ENCODE data around the gene THOC1. TPM values are rescaled to one million over a fixed set of nuclear protein-coding genes. Genes with fewer than 3 reads are reported as not detected.

Gene THOC1, protein sequence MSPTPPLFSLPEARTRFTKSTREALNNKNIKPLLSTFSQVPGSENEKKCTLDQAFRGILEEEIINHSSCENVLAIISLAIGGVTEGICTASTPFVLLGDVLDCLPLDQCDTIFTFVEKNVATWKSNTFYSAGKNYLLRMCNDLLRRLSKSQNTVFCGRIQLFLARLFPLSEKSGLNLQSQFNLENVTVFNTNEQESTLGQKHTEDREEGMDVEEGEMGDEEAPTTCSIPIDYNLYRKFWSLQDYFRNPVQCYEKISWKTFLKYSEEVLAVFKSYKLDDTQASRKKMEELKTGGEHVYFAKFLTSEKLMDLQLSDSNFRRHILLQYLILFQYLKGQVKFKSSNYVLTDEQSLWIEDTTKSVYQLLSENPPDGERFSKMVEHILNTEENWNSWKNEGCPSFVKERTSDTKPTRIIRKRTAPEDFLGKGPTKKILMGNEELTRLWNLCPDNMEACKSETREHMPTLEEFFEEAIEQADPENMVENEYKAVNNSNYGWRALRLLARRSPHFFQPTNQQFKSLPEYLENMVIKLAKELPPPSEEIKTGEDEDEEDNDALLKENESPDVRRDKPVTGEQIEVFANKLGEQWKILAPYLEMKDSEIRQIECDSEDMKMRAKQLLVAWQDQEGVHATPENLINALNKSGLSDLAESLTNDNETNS
- polyA plus RNA-seq (2013): 87.0 TPM

DNA sequence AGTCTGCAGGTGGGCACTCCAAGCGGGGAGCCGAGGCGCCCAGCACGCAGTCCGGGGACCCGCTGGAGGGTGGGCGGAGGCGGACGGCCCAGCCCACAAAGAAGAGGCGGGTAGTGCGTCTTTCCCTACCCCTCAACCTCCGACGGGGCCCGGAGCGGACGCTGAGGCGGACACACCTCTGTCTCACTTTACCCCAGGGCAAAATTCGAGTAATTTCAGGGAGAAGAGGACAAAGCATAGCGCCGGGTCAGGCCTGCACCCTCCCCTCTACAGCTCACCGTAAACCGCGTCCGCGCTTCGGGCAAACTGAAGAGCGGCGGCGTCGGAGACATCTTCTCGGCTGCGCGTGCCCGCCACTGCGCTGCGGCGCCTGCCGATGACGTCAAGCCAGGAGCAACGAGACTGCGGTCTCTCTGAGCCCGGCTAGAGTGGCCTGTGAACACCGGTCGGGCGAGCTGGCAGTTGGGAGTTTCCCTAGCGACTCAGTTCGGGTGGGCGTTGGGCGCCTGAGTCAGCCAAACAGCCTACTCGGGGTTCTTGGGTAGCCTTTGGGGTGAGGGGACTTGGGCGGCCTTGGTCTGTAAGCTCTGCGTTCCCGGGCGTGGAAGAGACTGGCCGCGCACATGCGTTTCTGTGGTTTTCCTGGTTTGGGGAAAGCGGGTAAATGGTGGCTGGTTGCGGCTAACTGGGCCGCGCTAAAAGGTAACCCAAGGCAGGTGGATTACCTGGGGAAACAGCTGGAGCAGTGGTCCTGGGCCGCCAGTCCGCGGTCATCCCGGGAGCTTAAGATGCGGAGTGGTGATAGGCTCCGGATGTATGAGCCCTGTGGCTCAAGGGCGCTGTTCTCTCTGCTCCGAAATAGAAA is at the start of gene THOC1:
TSS of gene THOC1 (minus strand) at position 360 of the 865 bp plus-strand sequence. CDS start at position 332, 28 bp downstream.
- peak within 1 kb of the TSS; percentile 100 for H3K27ac ChIP-seq (ENCODE audit: insufficient read depth in 1 of 2, low read depth in 1 of 2, low read length in 2 of 2, poor library complexity in 1 of 2, severe bottlenecking in 2 of 2)
- 0% methylated on average over 51 of the region's 69 CpGs for WGBS (ENCODE audit: insufficient coverage)
- POLR2A ChIA-PET: interaction anchor here (0.5 to 1.1 kb wide), 7 partner anchors 9 to 390 kb away, joined by 3 to 4 read pairs (median 3); partner anchors contain the start of gene TYMS
- no peaks in the 10 kb centered on the region for H3K9me3 ChIP-seq (ENCODE audit: control extremely low read depth in 1 of 5, control insufficient read depth in 4 of 5, insufficient read depth in 2 of 5, low read depth in 1 of 5, low read length in 4 of 5)
- CTCF ChIA-PET: interaction anchor here (0.8 to 1.6 kb wide), 10 partner anchors 12 to 375 kb away, joined by 3 to 7 read pairs (median 3); no protein-coding TSS in a partner anchor
- DNase-seq: peak; percentile 95 to 99 (median 99)
- H3K27me3 ChIP-seq (replicated peaks in 2 of 5; ENCODE audit: control insufficient read depth in 4 of 5, insufficient read depth in 5 of 5, low read length in 4 of 5): no peaks in the 10 kb centered on the region
- H3K4me3 ChIP-seq (ENCODE audit: control insufficient read depth in 1 of 7, extremely low read depth in 1 of 7, insufficient read depth in 4 of 7, low read depth in 2 of 7, low read length in 6 of 7): peak within 1 kb of the TSS; percentile 80 to 98 (median 96)
- H3K36me3 ChIP-seq (ENCODE audit: control insufficient read depth in 4 of 4, insufficient read depth in 4 of 4, low read length in 3 of 4): peaks cover 5 to 19% (median 15%) of the 10 kb centered on the region in 4 experiments
- H3K4me1 ChIP-seq (ENCODE audit: control extremely low read depth in 1 of 4, control insufficient read depth in 4 of 4, insufficient read depth in 4 of 4, low read length in 3 of 4): peaks cover 4 to 27% (median 17%) of the 10 kb centered on the region in 4 experiments

GRCh38 chr18:317618-318017 is 49.8 kb upstream of the THOC1 start:
- Histone ChIP-seq H3K4me3 (ENCODE audit: control insufficient read depth in 1 of 7, extremely low read depth in 1 of 7, insufficient read depth in 4 of 7, low read depth in 2 of 7, low read length in 6 of 7) (no peak overlapping the region), H3K4me1 (ENCODE audit: control extremely low read depth in 1 of 4, control insufficient read depth in 4 of 4, insufficient read depth in 4 of 4, low read length in 3 of 4) (peaks cover under 1 to 10% (median 8%) of the 10 kb centered on the region in 4 experiments), H3K36me3 (ENCODE audit: control insufficient read depth in 4 of 4, insufficient read depth in 4 of 4, low read length in 3 of 4) (no peaks in the 10 kb centered on the region), H3K9me3 (ENCODE audit: control extremely low read depth in 1 of 5, control insufficient read depth in 4 of 5, insufficient read depth in 2 of 5, low read depth in 1 of 5, low read length in 4 of 5) (no peaks in the 10 kb centered on the region), H3K27me3 (replicated peaks in 2 of 5; ENCODE audit: control insufficient read depth in 4 of 5, insufficient read depth in 5 of 5, low read length in 4 of 5) (no peaks in the 10 kb centered on the region), H3K27ac (ENCODE audit: insufficient read depth in 1 of 2, low read depth in 1 of 2, low read length in 2 of 2, poor library complexity in 1 of 2, severe bottlenecking in 2 of 2) (no peak overlapping the region)
- WGBS (ENCODE audit: insufficient coverage): 97% methylated on average over 3 of the region's 6 CpGs
- ChIA-PET POLR2A (no interaction called here), CTCF (interaction anchor here (2.4 kb wide), 1 partner anchor 10 kb away, joined by 6 read pairs; no protein-coding TSS in a partner anchor)
- no peak for DNase-seq

- no peaks in the 10 kb centered on the region for H3K4me1 ChIP-seq (ENCODE audit: control extremely low read depth in 1 of 4, control insufficient read depth in 4 of 4, insufficient read depth in 4 of 4, low read length in 3 of 4)
- no peak overlapping the region for H3K4me3 ChIP-seq (ENCODE audit: control insufficient read depth in 1 of 7, extremely low read depth in 1 of 7, insufficient read depth in 4 of 7, low read depth in 2 of 7, low read length in 6 of 7)
- H3K9me3 ChIP-seq (ENCODE audit: control extremely low read depth in 1 of 5, control insufficient read depth in 4 of 5, insufficient read depth in 2 of 5, low read depth in 1 of 5, low read length in 4 of 5): no peaks in the 10 kb centered on the region
- no peak for DNase-seq
- no peaks in the 10 kb centered on the region for H3K27me3 ChIP-seq (replicated peaks in 2 of 5; ENCODE audit: control insufficient read depth in 4 of 5, insufficient read depth in 5 of 5, low read length in 4 of 5)
- POLR2A ChIA-PET: no interaction called here
- no peaks in the 10 kb centered on the region for H3K36me3 ChIP-seq (ENCODE audit: control insufficient read depth in 4 of 4, insufficient read depth in 4 of 4, low read length in 3 of 4)
- CTCF ChIA-PET: interaction anchor here (1.2 to 2.4 kb wide), 2 partner anchors 9 to 22 kb away, joined by 3 to 6 read pairs; no protein-coding TSS in a partner anchor
- H3K27ac ChIP-seq (ENCODE audit: insufficient read depth in 1 of 2, low read depth in 1 of 2, low read length in 2 of 2, poor library complexity in 1 of 2, severe bottlenecking in 2 of 2): no peak overlapping the region
- WGBS (ENCODE audit: insufficient coverage): 88% methylated on average over 6 of the region's 8 CpGs
These were observed 48.5 kb upstream of the THOC1 start for GRCh38 chr18:316393-316792.

GRCh38 chr18:313931-314330 is 46.1 kb upstream of the THOC1 start:
- Histone ChIP-seq H3K9me3 (ENCODE audit: control extremely low read depth in 1 of 5, control insufficient read depth in 4 of 5, insufficient read depth in 2 of 5, low read depth in 1 of 5, low read length in 4 of 5) (no peaks in the 10 kb centered on the region), H3K36me3 (ENCODE audit: control insufficient read depth in 4 of 4, insufficient read depth in 4 of 4, low read length in 3 of 4) (no peaks in the 10 kb centered on the region), H3K27me3 (replicated peaks in 2 of 5; ENCODE audit: control insufficient read depth in 4 of 5, insufficient read depth in 5 of 5, low read length in 4 of 5) (no peaks in the 10 kb centered on the region), H3K4me1 (ENCODE audit: control extremely low read depth in 1 of 4, control insufficient read depth in 4 of 4, insufficient read depth in 4 of 4, low read length in 3 of 4) (no peaks in the 10 kb centered on the region), H3K27ac (ENCODE audit: insufficient read depth in 1 of 2, low read depth in 1 of 2, low read length in 2 of 2, poor library complexity in 1 of 2, severe bottlenecking in 2 of 2) (no peak overlapping the region), H3K4me3 (ENCODE audit: control insufficient read depth in 1 of 7, extremely low read depth in 1 of 7, insufficient read depth in 4 of 7, low read depth in 2 of 7, low read length in 6 of 7) (no peak overlapping the region)
- no peak for DNase-seq
- ChIA-PET POLR2A (no interaction called here), CTCF (interaction anchor here (0.5 to 2.0 kb wide), 3 partner anchors 10 to 405 kb away, joined by 3 to 4 read pairs (median 4); no protein-coding TSS in a partner anchor)

GRCh38 chr18:312415-312814 is 44.6 kb upstream of the THOC1 start:
- Histone ChIP-seq H3K4me3 (ENCODE audit: control insufficient read depth in 1 of 7, extremely low read depth in 1 of 7, insufficient read depth in 4 of 7, low read depth in 2 of 7, low read length in 6 of 7) (no peak overlapping the region), H3K27me3 (replicated peaks in 2 of 5; ENCODE audit: control insufficient read depth in 4 of 5, insufficient read depth in 5 of 5, low read length in 4 of 5) (no peaks in the 10 kb centered on the region), H3K27ac (ENCODE audit: insufficient read depth in 1 of 2, low read depth in 1 of 2, low read length in 2 of 2, poor library complexity in 1 of 2, severe bottlenecking in 2 of 2) (no peak overlapping the region), H3K4me1 (ENCODE audit: control extremely low read depth in 1 of 4, control insufficient read depth in 4 of 4, insufficient read depth in 4 of 4, low read length in 3 of 4) (no peaks in the 10 kb centered on the region), H3K36me3 (ENCODE audit: control insufficient read depth in 4 of 4, insufficient read depth in 4 of 4, low read length in 3 of 4) (no peaks in the 10 kb centered on the region), H3K9me3 (ENCODE audit: control extremely low read depth in 1 of 5, control insufficient read depth in 4 of 5, insufficient read depth in 2 of 5, low read depth in 1 of 5, low read length in 4 of 5) (no peaks in the 10 kb centered on the region)
- DNase-seq: no peak
- WGBS (ENCODE audit: insufficient coverage): 100% methylated on average over 1 of the region's 4 CpGs
- ChIA-PET POLR2A (interaction anchor here (0.5 kb wide), 1 partner anchor 388 kb away, joined by 7 read pairs; no protein-coding TSS in a partner anchor), CTCF (interaction anchor here (1.1 kb wide), 1 partner anchor 24 kb away, joined by 3 read pairs; no protein-coding TSS in a partner anchor)

DNA sequence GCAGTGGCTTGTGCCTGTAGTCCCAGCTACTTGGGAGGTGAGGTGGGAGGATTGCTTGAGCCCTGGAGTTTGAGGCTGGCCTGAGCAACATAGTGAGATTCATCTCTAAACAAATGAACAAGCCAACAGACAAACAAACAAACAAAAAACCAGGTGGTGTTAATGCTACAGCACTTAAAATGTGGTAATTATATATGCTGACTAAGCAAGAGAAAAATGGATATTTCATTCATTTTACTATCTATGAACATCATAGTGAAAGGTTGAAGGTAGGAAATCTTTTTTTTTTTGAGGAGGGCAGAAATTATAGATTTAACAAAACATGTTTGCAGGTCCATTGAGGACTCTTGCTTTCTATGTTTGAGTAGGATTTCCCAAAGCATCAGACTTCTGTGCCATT is 42.2 kb upstream of the THOC1 start:
- Histone ChIP-seq H3K4me3 (ENCODE audit: control insufficient read depth in 1 of 7, extremely low read depth in 1 of 7, insufficient read depth in 4 of 7, low read depth in 2 of 7, low read length in 6 of 7) (no peak overlapping the region), H3K9me3 (ENCODE audit: control extremely low read depth in 1 of 5, control insufficient read depth in 4 of 5, insufficient read depth in 2 of 5, low read depth in 1 of 5, low read length in 4 of 5) (no peaks in the 10 kb centered on the region), H3K4me1 (ENCODE audit: control extremely low read depth in 1 of 4, control insufficient read depth in 4 of 4, insufficient read depth in 4 of 4, low read length in 3 of 4) (no peaks in the 10 kb centered on the region), H3K36me3 (ENCODE audit: control insufficient read depth in 4 of 4, insufficient read depth in 4 of 4, low read length in 3 of 4) (no peaks in the 10 kb centered on the region), H3K27me3 (replicated peaks in 2 of 5; ENCODE audit: control insufficient read depth in 4 of 5, insufficient read depth in 5 of 5, low read length in 4 of 5) (no peaks in the 10 kb centered on the region), H3K27ac (ENCODE audit: insufficient read depth in 1 of 2, low read depth in 1 of 2, low read length in 2 of 2, poor library complexity in 1 of 2, severe bottlenecking in 2 of 2) (no peak overlapping the region)
- POLR2A ChIA-PET: no interaction called here
- no peak for DNase-seq
- CTCF ChIA-PET: interaction anchor here (0.8 kb wide), 1 partner anchor 160 kb away, joined by 3 read pairs; no protein-coding TSS in a partner anchor

Measured in common myeloid progenitor, CD34-positive (primary cell).